B cell (primary cell): ENCODE data around the gene WDR38. TPM values are rescaled to one million over a fixed set of nuclear protein-coding genes. Genes with fewer than 3 reads are reported as not detected.

Experiments
- ATAC-seq: fragments of 200-7000 bp; cut with Tn5 transposase; one replicate; pipeline ENCODE4 v1.10.0; 2021; ENCODE audit warnings: low read depth, mild to moderate bottlenecking, moderate number of reproducible peaks, moderate library complexity
- CTCF ChIA-PET: fragments of 350-600 bp; sonication (Branson Sonifier 250); formaldehyde crosslinking; loops from one replicate; lab custom pipeline; 2021; ENCODE audit warnings: antibody characterized with exemption, inconsistent platforms; lab: Charles Lee
- POLR2A ChIA-PET: fragments of 350-600 bp; sonication (Branson Sonifier 250); formaldehyde crosslinking; loops from one replicate; lab custom pipeline; 2021; ENCODE audit warnings: antibody characterized with exemption; lab: Charles Lee
- DNase-seq: peaks from one replicate; pipeline ENCODE4 v3.0.0; 2013
- H2AFZ ChIP-seq: 2 replicates; pipeline ENCODE4 v1.6.1; 2012; ENCODE audit warnings: mild to moderate bottlenecking, low read depth, low read length; ENCODE audit not compliant: insufficient read depth, poor library complexity, severe bottlenecking
- H3K27ac ChIP-seq, 2 donors: 1 replicate in 1 of 2; 2 replicates in 1 of 2; pipeline ENCODE4 v1.5.1; 2012 to 2013; ENCODE audit warnings: low read length in 2 of 2, mild to moderate bottlenecking in 2 of 2, moderate library complexity in 1 of 2
- H3K27me3 ChIP-seq, 4 experiments: fragments of 200-600 bp in 1 of 4; sonication (generic) in 1 of 4; replicated peaks in 1 of 4; 1 replicate in 2 of 4; 2 replicates in 2 of 4; pipeline versions ENCODE4 v1.6.1 to v1.7.0; 2013 to 2016; ENCODE audit warnings: low read length in 3 of 4, mild to moderate bottlenecking in 2 of 4, mixed read lengths in 1 of 4, moderate library complexity in 1 of 4; ENCODE audit not compliant: insufficient read depth in 4 of 4, control insufficient read depth in 3 of 4; ENCODE audit errors: control extremely low read depth in 1 of 4
- H3K36me3 ChIP-seq, 2 experiments: replicated peaks in 1 of 2; 1 replicate in 1 of 2; 2 replicates in 1 of 2; pipeline versions ENCODE4 v1.6.1 to v1.7.1; 2013; ENCODE audit warnings: low read length in 1 of 2; ENCODE audit not compliant: insufficient read depth in 2 of 2, control insufficient read depth in 1 of 2; ENCODE audit errors: control extremely low read depth in 1 of 2, extremely low read depth in 1 of 2
- H3K4me1 ChIP-seq, 2 donors: fragments of 200-600 bp in 1 of 2; sonication (generic) in 1 of 2; 1 replicate in 1 of 2; 2 replicates in 1 of 2; pipeline versions ENCODE4 v1.5.1 to v1.6.1; 2013 to 2017; ENCODE audit warnings: low read length in 2 of 2; ENCODE audit not compliant: control insufficient read depth in 2 of 2, insufficient read depth in 2 of 2
- H3K4me2 ChIP-seq: replicated peaks from 2 replicates; pipeline ENCODE3; 2012; ENCODE audit warnings: mild to moderate bottlenecking, low read depth, low read length; ENCODE audit not compliant: poor library complexity, severe bottlenecking
- H3K4me3 ChIP-seq, 5 experiments: fragments of 200-600 bp in 1 of 5; sonication (generic) in 1 of 5; 1 replicate in 3 of 5; 2 replicates in 2 of 5; pipeline versions ENCODE4 v1.5.1 to v1.7.0; 2011 to 2016; ENCODE audit warnings: low read length in 4 of 5, mild to moderate bottlenecking in 4 of 5, low read depth in 2 of 5, control low read depth in 1 of 5, moderate library complexity in 1 of 5; ENCODE audit not compliant: insufficient read depth in 1 of 5; ENCODE audit errors: control extremely low read depth in 1 of 5, extremely low read depth in 1 of 5
- H3K79me2 ChIP-seq: fragments of 200-600 bp; sonication (generic); one replicate; pipeline ENCODE4 v1.6.0; 2016; ENCODE audit warnings: low read length; ENCODE audit not compliant: control insufficient read depth, insufficient read depth
- H3K9ac ChIP-seq: fragments of 200-600 bp; sonication (generic); 2 replicates; pipeline ENCODE4 v1.6.1; 2017; ENCODE audit warnings: mild to moderate bottlenecking, low read length, moderate library complexity
- H3K9me3 ChIP-seq, 3 donors: one replicate each; pipeline versions ENCODE4 v1.6.1 to v1.7.1; 2013; ENCODE audit warnings: low read length in 2 of 3; ENCODE audit not compliant: control insufficient read depth in 2 of 3, insufficient read depth in 1 of 3; ENCODE audit errors: control extremely low read depth in 1 of 3
- H4K20me1 ChIP-seq: 2 replicates; pipeline ENCODE4 v1.6.0; 2012; ENCODE audit warnings: mild to moderate bottlenecking, low read length; ENCODE audit not compliant: insufficient read depth, control insufficient read depth, poor library complexity, severe bottlenecking
- H3K27ac Mint-ChIP-seq: one replicate; pipeline ENCODE4 v1.8.0; 2021; ENCODE audit warnings: mixed read lengths
- H3K27me3 Mint-ChIP-seq: one replicate; pipeline ENCODE4 v1.8.0; 2021; ENCODE audit warnings: mixed read lengths
- H3K4me1 Mint-ChIP-seq: one replicate; pipeline ENCODE4 v1.8.0; 2021; ENCODE audit warnings: mixed read lengths
- H3K4me3 Mint-ChIP-seq: one replicate; pipeline ENCODE4 v1.8.0; 2021; ENCODE audit warnings: mixed read lengths
- H3K9me3 Mint-ChIP-seq: one replicate; pipeline ENCODE4 v1.8.0; 2022; ENCODE audit warnings: mixed read lengths; ENCODE audit not compliant: insufficient read depth
- EZH2 ChIP-seq: IDR thresholded peaks from 2 replicates; pipeline ENCODE4 v1.6.1; 2012; ENCODE audit warnings: borderline replicate concordance, low read depth, mild to moderate bottlenecking, moderate library complexity, low read length; ENCODE audit not compliant: insufficient read depth, poor library complexity, severe bottlenecking
- WGBS: methylation state at CpG from one replicate; pipeline ENCODE4 v1.1.5; 2013; ENCODE audit warnings: missing lambda C conversion rate; ENCODE audit not compliant: insufficient coverage; 5-methylcytosine and 5-hydroxymethylcytosine counted together
- intact Hi-C: fragments of 100-400 bp; cut with micrococcal nuclease; formaldehyde crosslinking; loops from one replicate; pipeline ENCODE4 v1.10.0; 2022
- polyA plus RNA-seq: library from polyadenylated mRNA; depleted of rRNA; stranded (reverse); fragments of >200 nt; gene quantifications from 2 replicates; pipeline ENCODE4 v1.2.3, GENCODE V29; 2012
- total RNA-seq, 2 donors: library from RNA; stranded (reverse); fragments of 120-200 nt in 1 of 2; gene quantifications; 1 replicate in 1 of 2; 2 replicates in 1 of 2; pipeline versions ENCODE4 v1.2.3 to v1.2.4, GENCODE V29; 2013 to 2022
- TF ChIP-seq, protein P1 (sequence below): fragments of 200-600 bp; IDR thresholded peaks from one replicate; pipeline ENCODE4 v1.8.0; 2022; ENCODE audit warnings: antibody characterized with exemption, mild to moderate bottlenecking

Gene WDR38
- total and polyA plus RNA-seq, 2 donors (not counting 1 experiment from before 2014, with no cell fraction given): not detected

DNA sequence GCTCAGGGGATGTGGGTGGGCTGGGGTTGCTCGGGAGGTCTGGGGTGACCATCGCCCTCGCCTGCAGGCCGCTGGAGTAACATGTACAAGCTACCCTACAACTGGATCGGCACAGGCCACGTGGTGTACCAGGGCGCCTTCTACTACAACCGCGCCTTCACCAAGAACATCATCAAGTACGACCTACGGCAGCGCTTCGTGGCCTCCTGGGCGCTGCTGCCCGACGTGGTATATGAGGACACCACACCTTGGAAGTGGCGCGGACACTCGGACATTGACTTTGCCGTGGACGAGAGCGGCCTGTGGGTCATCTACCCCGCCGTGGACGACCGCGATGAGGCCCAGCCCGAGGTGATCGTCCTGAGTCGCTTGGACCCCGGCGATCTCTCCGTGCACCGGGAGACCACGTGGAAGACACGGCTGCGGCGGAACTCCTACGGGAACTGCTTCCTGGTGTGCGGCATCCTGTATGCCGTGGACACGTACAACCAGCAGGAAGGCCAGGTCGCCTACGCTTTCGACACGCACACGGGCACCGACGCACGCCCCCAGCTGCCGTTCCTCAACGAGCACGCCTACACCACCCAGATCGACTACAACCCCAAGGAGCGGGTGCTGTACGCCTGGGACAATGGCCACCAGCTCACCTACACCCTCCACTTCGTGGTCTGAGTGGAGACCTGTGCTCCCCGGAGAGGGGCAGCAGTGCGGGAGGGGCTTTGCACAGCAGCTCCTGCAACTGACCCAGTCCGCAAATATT lies 43.3 kb upstream of the WDR38 start:
- no peaks in the 10 kb centered on the region for H3K4me1 ChIP-seq
- TF ChIP-seq EZH2: no peak
- TF ChIP-seq, protein P1, sequence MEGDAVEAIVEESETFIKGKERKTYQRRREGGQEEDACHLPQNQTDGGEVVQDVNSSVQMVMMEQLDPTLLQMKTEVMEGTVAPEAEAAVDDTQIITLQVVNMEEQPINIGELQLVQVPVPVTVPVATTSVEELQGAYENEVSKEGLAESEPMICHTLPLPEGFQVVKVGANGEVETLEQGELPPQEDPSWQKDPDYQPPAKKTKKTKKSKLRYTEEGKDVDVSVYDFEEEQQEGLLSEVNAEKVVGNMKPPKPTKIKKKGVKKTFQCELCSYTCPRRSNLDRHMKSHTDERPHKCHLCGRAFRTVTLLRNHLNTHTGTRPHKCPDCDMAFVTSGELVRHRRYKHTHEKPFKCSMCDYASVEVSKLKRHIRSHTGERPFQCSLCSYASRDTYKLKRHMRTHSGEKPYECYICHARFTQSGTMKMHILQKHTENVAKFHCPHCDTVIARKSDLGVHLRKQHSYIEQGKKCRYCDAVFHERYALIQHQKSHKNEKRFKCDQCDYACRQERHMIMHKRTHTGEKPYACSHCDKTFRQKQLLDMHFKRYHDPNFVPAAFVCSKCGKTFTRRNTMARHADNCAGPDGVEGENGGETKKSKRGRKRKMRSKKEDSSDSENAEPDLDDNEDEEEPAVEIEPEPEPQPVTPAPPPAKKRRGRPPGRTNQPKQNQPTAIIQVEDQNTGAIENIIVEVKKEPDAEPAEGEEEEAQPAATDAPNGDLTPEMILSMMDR: no peak
- no peak overlapping the region for H2AFZ ChIP-seq
- no peaks in the 10 kb centered on the region for H3K79me2 ChIP-seq
- H3K4me3 ChIP-seq: no peak overlapping the region
- no peak overlapping the region for H3K4me3 Mint-ChIP-seq
- H3K27ac Mint-ChIP-seq: no peak overlapping the region
- ChIA-PET POLR2A (no interaction called here), CTCF (no interaction called here)
- peaks cover 5% of the 10 kb centered on the region for H3K4me1 Mint-ChIP-seq
- no peaks in the 10 kb centered on the region for H3K27me3 ChIP-seq
- ATAC-seq: no peak
- no peaks in the 10 kb centered on the region for H3K36me3 ChIP-seq
- WGBS: 95% methylated on average over 60 of the region's 60 CpGs
- no peak overlapping the region for H3K9ac ChIP-seq
- no peaks in the 10 kb centered on the region for H3K9me3 ChIP-seq
- intact Hi-C loops: no loop called here
- no peak overlapping the region for H3K27ac ChIP-seq
- H3K9me3 Mint-ChIP-seq: no peaks in the 10 kb centered on the region
- no peaks in the 10 kb centered on the region for H3K27me3 Mint-ChIP-seq
- DNase-seq: no peak
- no peak overlapping the region for H3K4me2 ChIP-seq
- H4K20me1 ChIP-seq: no peaks in the 10 kb centered on the region

DNA sequence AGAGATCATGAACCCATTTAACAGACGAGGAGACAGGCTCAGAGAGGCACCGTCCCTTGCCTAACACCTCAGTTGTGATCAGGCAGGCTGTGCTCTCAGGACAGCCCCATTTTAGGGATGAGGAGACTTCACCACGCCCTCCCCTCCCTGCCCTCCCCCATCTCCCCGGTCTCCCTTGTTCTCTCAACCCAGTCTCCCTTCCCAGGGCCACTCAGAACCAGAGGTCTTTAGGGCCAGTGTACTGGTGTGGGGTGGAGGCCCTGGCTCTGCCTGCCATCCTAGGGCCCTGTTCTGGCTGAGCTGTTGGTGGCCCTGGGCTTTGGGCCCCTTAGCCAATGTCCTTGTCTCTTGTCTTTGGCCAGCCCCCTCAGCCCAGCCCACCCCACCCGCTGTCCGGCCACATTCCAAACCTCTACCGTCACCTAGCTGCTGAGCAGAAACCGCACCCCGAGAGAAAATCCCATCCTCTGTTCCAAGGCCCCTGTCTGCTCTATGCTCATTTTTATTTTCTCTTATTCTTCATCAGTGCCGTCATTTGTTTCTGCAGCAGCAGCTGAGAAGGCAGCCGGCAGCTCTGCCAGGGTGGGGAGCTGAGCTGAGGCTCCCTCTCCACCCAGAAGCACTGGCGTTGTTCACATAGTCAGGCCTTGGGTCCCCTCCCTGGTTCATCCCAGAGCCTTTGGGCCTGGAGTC lies 42.5 kb upstream of the WDR38 start:
- Mint-ChIP-seq H3K4me3 (no peak overlapping the region), H3K27ac (no peak overlapping the region), H3K9me3 (no peaks in the 10 kb centered on the region), H3K4me1 (no peaks in the 10 kb centered on the region), H3K27me3 (no peaks in the 10 kb centered on the region)
- Histone ChIP-seq H3K36me3 (no peaks in the 10 kb centered on the region), H3K27ac (no peak overlapping the region), H3K4me2 (no peak overlapping the region), H3K9me3 (no peaks in the 10 kb centered on the region), H4K20me1 (no peaks in the 10 kb centered on the region), H2AFZ (no peak overlapping the region), H3K9ac (no peak overlapping the region), H3K79me2 (no peaks in the 10 kb centered on the region), H3K27me3 (no peaks in the 10 kb centered on the region), H3K4me1 (no peaks in the 10 kb centered on the region), H3K4me3 (no peak overlapping the region)
- TF ChIP-seq, protein P1: no peak
- no peak for TF ChIP-seq EZH2
- POLR2A ChIA-PET: interaction anchor here (0.6 kb wide), 1 partner anchor 1861 kb away, joined by 5 read pairs; no protein-coding TSS in a partner anchor
- ATAC-seq: no peak
- intact Hi-C loops: no loop called here
- CTCF ChIA-PET: no interaction called here
- WGBS: 95% methylated on average over 10 of the region's 12 CpGs
- DNase-seq: no peak
